Measurements from ENCODE around the gene STOX2. TPM values are rescaled to one million over a fixed set of nuclear protein-coding genes. Genes with fewer than 3 reads are reported as not detected.

STOX2 gene
- total and polyA plus RNA-seq, 9 donors = 2.2 to 16.4 (median 6.4) TPM

DNA sequence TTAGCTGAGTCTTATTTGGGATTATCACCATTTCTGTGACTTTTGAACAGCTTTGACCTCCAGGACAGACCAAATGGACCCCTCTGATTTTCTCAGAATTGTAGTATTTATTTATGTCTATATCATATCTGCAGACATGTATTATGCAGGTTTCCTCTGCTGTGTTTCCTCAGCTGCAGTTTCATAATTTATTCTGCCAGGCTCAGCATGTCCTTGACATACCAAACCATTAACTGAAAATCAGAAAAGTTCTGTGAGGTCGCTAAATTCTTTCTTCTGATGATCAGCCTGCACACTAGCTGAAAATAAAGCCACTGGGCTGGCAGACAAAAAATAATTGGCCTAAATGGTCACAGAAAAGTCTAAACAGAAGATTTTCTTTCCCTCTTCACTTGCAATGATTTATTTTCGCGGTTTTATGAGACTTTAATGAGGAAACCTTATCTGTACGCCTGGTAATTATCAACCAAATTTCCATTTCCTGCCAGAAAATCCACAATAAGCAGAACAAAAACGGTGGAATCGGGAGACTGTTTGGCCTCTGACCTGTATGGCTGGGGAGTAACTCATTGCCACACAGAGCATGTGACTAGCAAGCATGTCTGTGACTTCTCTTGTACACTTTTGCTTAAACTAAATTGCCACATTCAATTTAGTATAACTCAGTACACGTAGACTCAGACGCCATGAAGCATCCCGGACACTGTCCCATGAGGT lies 161.6 kb downstream of the STOX2 start:
- TF ChIP-seq EP300 (IDR thresholded peaks at IDR 0.05) (no peak), POLR2A (IDR thresholded peaks at IDR 0.05) (no peak)
- TF ChIP-seq, protein P1, sequence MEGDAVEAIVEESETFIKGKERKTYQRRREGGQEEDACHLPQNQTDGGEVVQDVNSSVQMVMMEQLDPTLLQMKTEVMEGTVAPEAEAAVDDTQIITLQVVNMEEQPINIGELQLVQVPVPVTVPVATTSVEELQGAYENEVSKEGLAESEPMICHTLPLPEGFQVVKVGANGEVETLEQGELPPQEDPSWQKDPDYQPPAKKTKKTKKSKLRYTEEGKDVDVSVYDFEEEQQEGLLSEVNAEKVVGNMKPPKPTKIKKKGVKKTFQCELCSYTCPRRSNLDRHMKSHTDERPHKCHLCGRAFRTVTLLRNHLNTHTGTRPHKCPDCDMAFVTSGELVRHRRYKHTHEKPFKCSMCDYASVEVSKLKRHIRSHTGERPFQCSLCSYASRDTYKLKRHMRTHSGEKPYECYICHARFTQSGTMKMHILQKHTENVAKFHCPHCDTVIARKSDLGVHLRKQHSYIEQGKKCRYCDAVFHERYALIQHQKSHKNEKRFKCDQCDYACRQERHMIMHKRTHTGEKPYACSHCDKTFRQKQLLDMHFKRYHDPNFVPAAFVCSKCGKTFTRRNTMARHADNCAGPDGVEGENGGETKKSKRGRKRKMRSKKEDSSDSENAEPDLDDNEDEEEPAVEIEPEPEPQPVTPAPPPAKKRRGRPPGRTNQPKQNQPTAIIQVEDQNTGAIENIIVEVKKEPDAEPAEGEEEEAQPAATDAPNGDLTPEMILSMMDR (IDR thresholded peaks at IDR 0.05) = no peak
- intact Hi-C loops (cut with DNase I) = no loop called here
- Histone ChIP-seq H3K36me3 (no peaks in the 10 kb centered on the region), H3K27me3 (no peaks in the 10 kb centered on the region), H3K4me3 (no peak overlapping the region), H3K27ac (no peak overlapping the region), H3K9me3 (no peaks in the 10 kb centered on the region), H3K4me1 (ENCODE audit: insufficient read depth) (peaks cover 2% of the 10 kb centered on the region)
- WGBS, 3 donors = 24% methylated on average over 9 of the region's 9 CpGs
- peak in 1 of 5 donors; percentile 18 for DNase-seq

DNA sequence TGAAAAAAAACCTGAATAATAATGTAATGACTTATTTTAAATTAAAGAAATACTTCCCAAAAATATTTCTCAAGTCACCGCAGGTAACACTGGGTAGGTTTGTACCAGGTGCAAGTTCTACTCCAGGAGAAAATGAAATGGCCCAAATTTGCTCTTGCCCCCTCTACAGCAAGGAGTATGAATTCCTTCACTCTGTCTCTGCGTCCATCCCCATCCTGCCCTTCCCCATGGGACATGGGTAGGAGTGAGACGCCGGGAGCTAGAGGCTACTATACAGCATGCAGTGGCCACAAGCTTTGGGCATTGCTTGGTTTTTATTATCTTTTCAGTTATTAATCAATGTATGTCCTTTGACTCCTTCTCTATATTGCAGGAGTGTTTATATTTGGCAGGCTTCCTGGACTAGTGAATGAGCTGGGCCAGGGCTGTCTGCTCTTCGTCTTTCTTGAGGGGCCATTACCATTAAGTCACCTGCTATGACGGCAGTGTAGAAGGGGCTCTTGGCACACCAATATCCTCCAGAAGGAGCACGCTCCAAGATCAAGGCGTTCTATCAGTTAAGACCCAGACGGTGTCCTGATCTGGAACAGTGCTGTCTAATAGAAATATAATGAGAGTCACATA lies 162.9 kb downstream of the STOX2 start:
- no peak for DNase-seq
- Histone ChIP-seq H3K4me1 (ENCODE audit: insufficient read depth) (peaks cover 2% of the 10 kb centered on the region), H3K36me3 (no peaks in the 10 kb centered on the region), H3K4me3 (no peak overlapping the region), H3K27me3 (no peaks in the 10 kb centered on the region), H3K27ac (no peak overlapping the region), H3K9me3 (no peaks in the 10 kb centered on the region)
- TF ChIP-seq EP300 (IDR thresholded peaks at IDR 0.05) = no peak
- 56 to 69% (median 65%) methylated on average over 9 of the region's 9 CpGs for WGBS, 3 donors
- intact Hi-C loops (cut with DNase I) = no loop called here

Other genes with a start within 250 kb of the STOX2 start
- 10 to 100 TPM; 29.0 to 63.5 (median 37.8) TPM for gene RWDD4, start 246.1 kb upstream of the STOX2 start, total RNA-seq
- 10 to 100 TPM; 30.5 to 40.3 TPM for gene RWDD4, start 246.1 kb upstream of the STOX2 start, polyA plus RNA-seq
- gene TRAPPC11, start 246.0 kb upstream of the STOX2 start, total RNA-seq = 10 to 100 TPM; 29.7 to 52.7 (median 43.9) TPM
- gene TRAPPC11, start 246.0 kb upstream of the STOX2 start, polyA plus RNA-seq = 10 to 100 TPM; 21.2 to 32.3 TPM